ENCODE measurements around the gene SSH3.

SSH3 gene

DNA sequence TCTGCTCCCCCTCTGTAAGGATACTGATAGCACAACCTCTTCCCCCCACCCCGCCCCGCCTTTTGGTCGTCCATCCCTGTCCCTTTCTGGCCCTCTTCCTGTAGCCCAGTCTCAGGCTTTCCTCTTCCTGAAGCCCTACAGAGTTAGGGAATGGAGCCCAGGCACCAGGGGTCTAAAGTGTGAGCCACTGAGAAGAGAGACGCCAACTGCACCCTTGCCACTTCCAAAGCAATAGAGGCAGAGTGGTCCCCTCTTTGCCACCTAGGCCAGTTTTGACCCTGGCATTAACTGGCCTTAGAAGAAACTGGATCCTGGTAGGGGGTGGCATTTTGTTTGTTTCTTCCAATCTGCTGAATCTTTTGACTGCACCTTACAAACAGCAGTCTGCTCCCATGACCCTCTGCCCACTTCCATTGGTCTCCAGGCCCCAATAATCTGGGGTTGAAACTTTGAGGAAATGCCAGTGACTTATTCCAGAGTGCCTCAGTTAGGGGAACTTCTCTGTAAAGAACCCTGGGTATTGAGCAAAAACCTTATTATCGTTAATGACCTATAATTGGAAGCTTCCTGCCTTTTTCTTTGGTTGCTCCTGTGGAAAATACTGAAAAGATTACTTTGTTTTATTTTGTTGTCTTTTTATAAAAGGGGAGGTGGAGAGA is 46.7 kb upstream of the SSH3 start:
- TF ChIP-seq TCF4 (CRISPR knock-in tag; IDR thresholded peaks at IDR 0.05; ENCODE audit: borderline replicate concordance): no peak
- ATAC-seq: no peak

DNA sequence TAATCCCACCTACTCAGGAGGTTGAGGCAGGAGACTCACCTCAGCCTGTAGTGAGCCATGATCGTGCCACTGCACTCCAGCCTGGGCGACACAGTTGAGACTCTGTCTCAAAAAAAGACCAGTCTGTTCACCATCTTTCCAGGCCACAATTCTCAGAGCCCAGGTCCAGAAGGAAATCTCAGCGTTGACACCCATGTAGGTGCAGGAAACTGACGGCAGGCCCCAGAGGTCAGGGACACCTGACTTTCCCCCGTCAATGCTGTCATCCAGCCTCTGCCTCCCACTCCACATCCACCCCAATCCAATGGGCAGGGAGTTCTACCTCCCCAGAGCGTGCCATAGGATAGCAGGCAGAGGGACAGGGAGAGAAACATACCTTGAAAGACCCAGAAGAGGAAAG is 42.9 kb upstream of the SSH3 start:
- TF ChIP-seq PPARA (CRISPR knock-in tag; IDR thresholded peaks at IDR 0.05; ENCODE audit: borderline replicate concordance) (no peak), ZNF8 (CRISPR knock-in tag; IDR thresholded peaks at IDR 0.05) (no peak), ESRRG (CRISPR knock-in tag; IDR thresholded peaks at IDR 0.05) (no peak), ZFP30 (CRISPR knock-in tag; IDR thresholded peaks at IDR 0.05) (no peak), ARNTL (CRISPR knock-in tag; IDR thresholded peaks at IDR 0.05; ENCODE audit: borderline replicate concordance, low read depth) (no peak), ISL1 (CRISPR knock-in tag; IDR thresholded peaks at IDR 0.05) (no peak), SNAI2 (CRISPR knock-in tag; IDR thresholded peaks at IDR 0.05) (no peak), TOX (CRISPR knock-in tag; IDR thresholded peaks at IDR 0.05; ENCODE audit: borderline replicate concordance) (no peak), ZC3H10 (CRISPR knock-in tag; IDR thresholded peaks at IDR 0.05) (no peak), OSR1 (CRISPR knock-in tag; IDR thresholded peaks at IDR 0.05) (no peak), BACH2 (CRISPR knock-in tag; IDR thresholded peaks at IDR 0.05; ENCODE audit: borderline replicate concordance) (no peak), ZNF565 (CRISPR knock-in tag; conservative IDR thresholded peaks at IDR 0.05; ENCODE audit: low read depth) (no peak), ZNF70 (CRISPR knock-in tag; IDR thresholded peaks at IDR 0.05) (no peak), RARB (CRISPR knock-in tag; IDR thresholded peaks at IDR 0.05) (no peak), CSDC2 (CRISPR knock-in tag; IDR thresholded peaks at IDR 0.05) (no peak)
- TF ChIP-seq, protein P1, sequence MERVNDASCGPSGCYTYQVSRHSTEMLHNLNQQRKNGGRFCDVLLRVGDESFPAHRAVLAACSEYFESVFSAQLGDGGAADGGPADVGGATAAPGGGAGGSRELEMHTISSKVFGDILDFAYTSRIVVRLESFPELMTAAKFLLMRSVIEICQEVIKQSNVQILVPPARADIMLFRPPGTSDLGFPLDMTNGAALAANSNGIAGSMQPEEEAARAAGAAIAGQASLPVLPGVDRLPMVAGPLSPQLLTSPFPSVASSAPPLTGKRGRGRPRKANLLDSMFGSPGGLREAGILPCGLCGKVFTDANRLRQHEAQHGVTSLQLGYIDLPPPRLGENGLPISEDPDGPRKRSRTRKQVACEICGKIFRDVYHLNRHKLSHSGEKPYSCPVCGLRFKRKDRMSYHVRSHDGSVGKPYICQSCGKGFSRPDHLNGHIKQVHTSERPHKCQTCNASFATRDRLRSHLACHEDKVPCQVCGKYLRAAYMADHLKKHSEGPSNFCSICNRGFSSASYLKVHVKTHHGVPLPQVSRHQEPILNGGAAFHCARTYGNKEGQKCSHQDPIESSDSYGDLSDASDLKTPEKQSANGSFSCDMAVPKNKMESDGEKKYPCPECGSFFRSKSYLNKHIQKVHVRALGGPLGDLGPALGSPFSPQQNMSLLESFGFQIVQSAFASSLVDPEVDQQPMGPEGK (CRISPR knock-in tag; IDR thresholded peaks at IDR 0.05; ENCODE audit: borderline replicate concordance): no peak
- TF ChIP-seq, protein P2, sequence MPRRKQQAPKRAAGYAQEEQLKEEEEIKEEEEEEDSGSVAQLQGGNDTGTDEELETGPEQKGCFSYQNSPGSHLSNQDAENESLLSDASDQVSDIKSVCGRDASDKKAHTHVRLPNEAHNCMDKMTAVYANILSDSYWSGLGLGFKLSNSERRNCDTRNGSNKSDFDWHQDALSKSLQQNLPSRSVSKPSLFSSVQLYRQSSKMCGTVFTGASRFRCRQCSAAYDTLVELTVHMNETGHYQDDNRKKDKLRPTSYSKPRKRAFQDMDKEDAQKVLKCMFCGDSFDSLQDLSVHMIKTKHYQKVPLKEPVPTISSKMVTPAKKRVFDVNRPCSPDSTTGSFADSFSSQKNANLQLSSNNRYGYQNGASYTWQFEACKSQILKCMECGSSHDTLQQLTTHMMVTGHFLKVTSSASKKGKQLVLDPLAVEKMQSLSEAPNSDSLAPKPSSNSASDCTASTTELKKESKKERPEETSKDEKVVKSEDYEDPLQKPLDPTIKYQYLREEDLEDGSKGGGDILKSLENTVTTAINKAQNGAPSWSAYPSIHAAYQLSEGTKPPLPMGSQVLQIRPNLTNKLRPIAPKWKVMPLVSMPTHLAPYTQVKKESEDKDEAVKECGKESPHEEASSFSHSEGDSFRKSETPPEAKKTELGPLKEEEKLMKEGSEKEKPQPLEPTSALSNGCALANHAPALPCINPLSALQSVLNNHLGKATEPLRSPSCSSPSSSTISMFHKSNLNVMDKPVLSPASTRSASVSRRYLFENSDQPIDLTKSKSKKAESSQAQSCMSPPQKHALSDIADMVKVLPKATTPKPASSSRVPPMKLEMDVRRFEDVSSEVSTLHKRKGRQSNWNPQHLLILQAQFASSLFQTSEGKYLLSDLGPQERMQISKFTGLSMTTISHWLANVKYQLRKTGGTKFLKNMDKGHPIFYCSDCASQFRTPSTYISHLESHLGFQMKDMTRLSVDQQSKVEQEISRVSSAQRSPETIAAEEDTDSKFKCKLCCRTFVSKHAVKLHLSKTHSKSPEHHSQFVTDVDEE (CRISPR knock-in tag; IDR thresholded peaks at IDR 0.05): no peak
- TF ChIP-seq, protein P3, sequence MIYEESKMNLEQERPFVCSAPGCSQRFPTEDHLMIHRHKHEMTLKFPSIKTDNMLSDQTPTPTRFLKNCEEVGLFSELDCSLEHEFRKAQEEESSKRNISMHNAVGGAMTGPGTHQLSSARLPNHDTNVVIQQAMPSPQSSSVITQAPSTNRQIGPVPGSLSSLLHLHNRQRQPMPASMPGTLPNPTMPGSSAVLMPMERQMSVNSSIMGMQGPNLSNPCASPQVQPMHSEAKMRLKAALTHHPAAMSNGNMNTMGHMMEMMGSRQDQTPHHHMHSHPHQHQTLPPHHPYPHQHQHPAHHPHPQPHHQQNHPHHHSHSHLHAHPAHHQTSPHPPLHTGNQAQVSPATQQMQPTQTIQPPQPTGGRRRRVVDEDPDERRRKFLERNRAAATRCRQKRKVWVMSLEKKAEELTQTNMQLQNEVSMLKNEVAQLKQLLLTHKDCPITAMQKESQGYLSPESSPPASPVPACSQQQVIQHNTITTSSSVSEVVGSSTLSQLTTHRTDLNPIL (CRISPR knock-in tag; IDR thresholded peaks at IDR 0.05; ENCODE audit: low read depth): no peak
- ATAC-seq: no peak

DNA sequence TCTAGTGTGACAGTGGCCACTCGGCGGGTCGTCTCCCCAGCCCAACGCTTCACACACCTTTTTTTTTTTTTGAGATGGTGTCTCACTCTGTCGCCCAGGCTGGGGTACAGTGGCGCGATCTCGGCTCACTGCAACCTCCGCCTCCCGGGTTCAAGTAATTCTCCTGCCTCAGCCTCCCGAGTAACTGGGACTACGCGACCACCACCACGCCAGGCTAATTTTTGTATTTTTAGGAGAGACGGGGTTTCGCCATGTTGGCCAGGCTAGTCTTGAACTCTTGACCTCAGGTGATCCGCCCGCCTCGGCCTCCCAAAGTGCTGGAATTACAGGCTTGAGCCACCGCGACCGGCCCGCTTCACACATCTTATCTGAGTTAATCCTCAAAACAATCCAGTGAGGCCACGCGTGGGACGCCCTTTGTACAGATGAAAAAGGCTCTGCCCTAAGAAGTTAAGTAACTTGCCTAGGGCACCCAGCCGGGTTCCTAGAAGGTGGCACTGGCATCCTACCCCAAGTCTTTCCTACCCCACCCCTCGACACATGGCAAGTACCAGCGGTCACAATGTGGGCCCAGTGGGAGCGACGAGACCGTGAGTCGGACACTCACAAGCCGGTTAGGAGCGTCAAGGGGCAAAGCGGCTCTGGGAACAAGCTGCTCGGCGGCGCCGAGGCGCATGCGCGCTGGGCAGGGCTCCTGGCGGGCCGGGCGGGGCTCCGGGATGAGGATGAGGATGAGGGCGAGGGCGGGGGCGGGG is 42.3 kb upstream of the SSH3 start:
- ATAC-seq: peak; percentile 36

DNA sequence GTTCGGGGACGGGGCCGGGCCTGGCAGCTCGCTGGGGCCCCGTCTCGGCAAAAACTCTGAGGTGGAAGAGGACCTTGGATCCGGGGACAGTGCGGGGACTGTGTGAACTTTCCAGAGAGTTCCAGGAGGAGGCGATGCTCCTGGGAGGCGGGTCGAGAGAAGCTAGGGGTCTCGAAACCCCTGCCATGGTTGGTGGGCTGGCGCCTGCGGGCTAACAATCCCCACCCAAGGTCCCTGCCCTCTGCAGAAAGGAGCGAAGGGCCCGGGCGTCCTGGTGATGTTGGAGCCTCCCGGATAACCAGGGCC is 41.7 kb upstream of the SSH3 start:
- ATAC-seq: peak; percentile 36
- no peak for TF ChIP-seq ZNF70 (CRISPR knock-in tag; IDR thresholded peaks at IDR 0.05)

DNA sequence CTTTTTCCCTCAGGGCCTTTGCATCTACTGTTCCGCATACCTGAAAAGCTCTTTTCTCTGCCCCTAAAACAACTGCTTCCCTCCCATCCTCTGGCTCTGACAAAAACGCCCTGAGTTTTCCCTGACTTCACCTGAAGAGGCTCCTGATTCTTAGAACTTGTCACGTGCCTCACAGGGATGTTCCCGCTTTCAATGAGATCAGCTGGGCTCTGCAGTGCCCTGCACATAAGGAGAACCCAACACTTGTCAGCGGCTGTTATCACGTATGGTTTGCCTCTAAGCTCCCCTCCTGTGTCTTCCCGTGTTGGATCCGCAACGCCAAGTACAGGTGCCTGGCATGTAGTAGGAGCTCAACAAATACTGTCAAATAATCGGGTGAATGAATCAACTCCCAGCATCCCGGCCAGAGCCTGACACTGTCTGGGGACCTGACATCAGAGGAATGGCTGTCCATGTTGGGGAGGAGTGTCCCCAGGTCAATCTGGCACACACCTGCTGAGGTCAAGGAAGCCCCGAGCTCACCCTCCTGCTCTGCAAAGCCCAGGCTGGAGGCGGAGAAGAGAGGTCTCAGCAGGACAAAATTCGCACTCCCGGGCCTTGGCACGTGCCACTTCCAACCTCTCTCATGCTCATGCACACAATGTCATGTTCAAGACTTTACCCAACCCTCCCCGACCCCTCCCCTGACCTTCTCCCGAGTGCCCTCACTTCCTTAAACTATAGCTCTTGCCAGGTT is 41.2 kb upstream of the SSH3 start:
- peak; percentile 1; the same call in 2 of the 3 replicates for ATAC-seq
- TF ChIP-seq GLIS3 (CRISPR knock-in tag; IDR thresholded peaks at IDR 0.05): no peak
- TF ChIP-seq ARNTL (CRISPR knock-in tag; IDR thresholded peaks at IDR 0.05; ENCODE audit: borderline replicate concordance, low read depth): no peak
- no peak for TF ChIP-seq ZC3H10 (CRISPR knock-in tag; IDR thresholded peaks at IDR 0.05)
- no peak for TF ChIP-seq ZNF565 (CRISPR knock-in tag; conservative IDR thresholded peaks at IDR 0.05; ENCODE audit: low read depth)
- TF ChIP-seq TCF4 (CRISPR knock-in tag; IDR thresholded peaks at IDR 0.05; ENCODE audit: borderline replicate concordance): no peak
- TF ChIP-seq BACH2 (CRISPR knock-in tag; IDR thresholded peaks at IDR 0.05; ENCODE audit: borderline replicate concordance): no peak
- no peak for TF ChIP-seq SNAI2 (CRISPR knock-in tag; IDR thresholded peaks at IDR 0.05)
- TF ChIP-seq ISL1 (CRISPR knock-in tag; IDR thresholded peaks at IDR 0.05): no peak
- no peak for TF ChIP-seq OSR1 (CRISPR knock-in tag; IDR thresholded peaks at IDR 0.05)
- TF ChIP-seq, protein P4, sequence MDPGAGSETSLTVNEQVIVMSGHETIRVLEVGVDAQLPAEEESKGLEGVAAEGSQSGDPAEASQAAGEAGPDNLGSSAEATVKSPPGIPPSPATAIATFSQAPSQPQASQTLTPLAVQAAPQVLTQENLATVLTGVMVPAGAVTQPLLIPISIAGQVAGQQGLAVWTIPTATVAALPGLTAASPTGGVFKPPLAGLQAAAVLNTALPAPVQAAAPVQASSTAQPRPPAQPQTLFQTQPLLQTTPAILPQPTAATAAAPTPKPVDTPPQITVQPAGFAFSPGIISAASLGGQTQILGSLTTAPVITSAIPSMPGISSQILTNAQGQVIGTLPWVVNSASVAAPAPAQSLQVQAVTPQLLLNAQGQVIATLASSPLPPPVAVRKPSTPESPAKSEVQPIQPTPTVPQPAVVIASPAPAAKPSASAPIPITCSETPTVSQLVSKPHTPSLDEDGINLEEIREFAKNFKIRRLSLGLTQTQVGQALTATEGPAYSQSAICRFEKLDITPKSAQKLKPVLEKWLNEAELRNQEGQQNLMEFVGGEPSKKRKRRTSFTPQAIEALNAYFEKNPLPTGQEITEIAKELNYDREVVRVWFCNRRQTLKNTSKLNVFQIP (CRISPR knock-in tag; IDR thresholded peaks at IDR 0.05; ENCODE audit: borderline replicate concordance, low read depth): no peak
- TF ChIP-seq, protein P5, sequence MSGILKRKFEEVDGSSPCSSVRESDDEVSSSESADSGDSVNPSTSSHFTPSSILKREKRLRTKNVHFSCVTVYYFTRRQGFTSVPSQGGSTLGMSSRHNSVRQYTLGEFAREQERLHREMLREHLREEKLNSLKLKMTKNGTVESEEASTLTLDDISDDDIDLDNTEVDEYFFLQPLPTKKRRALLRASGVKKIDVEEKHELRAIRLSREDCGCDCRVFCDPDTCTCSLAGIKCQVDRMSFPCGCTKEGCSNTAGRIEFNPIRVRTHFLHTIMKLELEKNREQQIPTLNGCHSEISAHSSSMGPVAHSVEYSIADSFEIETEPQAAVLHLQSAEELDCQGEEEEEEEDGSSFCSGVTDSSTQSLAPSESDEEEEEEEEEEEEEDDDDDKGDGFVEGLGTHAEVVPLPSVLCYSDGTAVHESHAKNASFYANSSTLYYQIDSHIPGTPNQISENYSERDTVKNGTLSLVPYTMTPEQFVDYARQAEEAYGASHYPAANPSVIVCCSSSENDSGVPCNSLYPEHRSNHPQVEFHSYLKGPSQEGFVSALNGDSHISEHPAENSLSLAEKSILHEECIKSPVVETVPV (CRISPR knock-in tag; IDR thresholded peaks at IDR 0.05): no peak
